SU-DHL-6 (cell line): Measurements from ENCODE around the gene FBXL15.

Source experiments
- EZH2phosphoT487 ChIP-seq: fragments of 200-600 bp; sonication (generic), shearing (Covaris generic); conservative IDR thresholded peaks from 2 replicates; pipeline ENCODE4 v1.6.1; 2018; ENCODE audit warnings: mild to moderate bottlenecking, antibody characterized with exemption, low read length, moderate library complexity, mixed read lengths
- TF ChIP-seq, protein P1 (sequence below): fragments of 200-600 bp; sonication (generic); IDR thresholded peaks from one replicate; pipeline ENCODE4 v1.5.1; 2017; ENCODE audit warnings: antibody characterized with exemption, mild to moderate bottlenecking, low read length, moderate library complexity; ENCODE audit not compliant: insufficient read depth, poor library complexity, severe bottlenecking

DNA sequence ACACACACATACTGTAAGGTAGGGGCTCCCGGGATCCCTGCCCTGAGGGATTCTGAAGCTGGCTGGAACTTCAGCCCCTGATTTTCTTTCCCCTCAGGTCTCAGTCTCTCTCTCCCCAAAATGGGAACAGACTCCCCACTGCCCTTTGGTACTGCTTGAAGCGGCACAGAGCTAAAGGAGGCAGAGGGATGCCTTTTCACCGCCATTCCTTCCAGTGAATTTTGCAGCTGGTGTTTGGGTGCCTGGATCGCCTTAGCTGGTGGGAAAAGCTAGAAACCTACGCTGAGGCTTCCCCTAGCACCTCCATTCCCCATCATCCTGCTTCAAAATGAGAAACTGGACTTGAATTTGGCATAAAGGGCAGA, 14.5 kb downstream of the FBXL15 start:
- TF ChIP-seq, protein P1, sequence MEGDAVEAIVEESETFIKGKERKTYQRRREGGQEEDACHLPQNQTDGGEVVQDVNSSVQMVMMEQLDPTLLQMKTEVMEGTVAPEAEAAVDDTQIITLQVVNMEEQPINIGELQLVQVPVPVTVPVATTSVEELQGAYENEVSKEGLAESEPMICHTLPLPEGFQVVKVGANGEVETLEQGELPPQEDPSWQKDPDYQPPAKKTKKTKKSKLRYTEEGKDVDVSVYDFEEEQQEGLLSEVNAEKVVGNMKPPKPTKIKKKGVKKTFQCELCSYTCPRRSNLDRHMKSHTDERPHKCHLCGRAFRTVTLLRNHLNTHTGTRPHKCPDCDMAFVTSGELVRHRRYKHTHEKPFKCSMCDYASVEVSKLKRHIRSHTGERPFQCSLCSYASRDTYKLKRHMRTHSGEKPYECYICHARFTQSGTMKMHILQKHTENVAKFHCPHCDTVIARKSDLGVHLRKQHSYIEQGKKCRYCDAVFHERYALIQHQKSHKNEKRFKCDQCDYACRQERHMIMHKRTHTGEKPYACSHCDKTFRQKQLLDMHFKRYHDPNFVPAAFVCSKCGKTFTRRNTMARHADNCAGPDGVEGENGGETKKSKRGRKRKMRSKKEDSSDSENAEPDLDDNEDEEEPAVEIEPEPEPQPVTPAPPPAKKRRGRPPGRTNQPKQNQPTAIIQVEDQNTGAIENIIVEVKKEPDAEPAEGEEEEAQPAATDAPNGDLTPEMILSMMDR, result no peak
- no peak for TF ChIP-seq EZH2phosphoT487
